HG02642 (cell line): ENCODE measurements around the gene NR2E1.

ENCODE experiments used
- ATAC-seq: cut with Tn5 transposase; IDR thresholded peaks from one replicate; pipeline ENCODE4 v1.9.1; 2021; ENCODE audit warnings: mild to moderate bottlenecking; ENCODE audit not compliant: unreplicated experiment, poor library complexity

NR2E1 gene

DNA sequence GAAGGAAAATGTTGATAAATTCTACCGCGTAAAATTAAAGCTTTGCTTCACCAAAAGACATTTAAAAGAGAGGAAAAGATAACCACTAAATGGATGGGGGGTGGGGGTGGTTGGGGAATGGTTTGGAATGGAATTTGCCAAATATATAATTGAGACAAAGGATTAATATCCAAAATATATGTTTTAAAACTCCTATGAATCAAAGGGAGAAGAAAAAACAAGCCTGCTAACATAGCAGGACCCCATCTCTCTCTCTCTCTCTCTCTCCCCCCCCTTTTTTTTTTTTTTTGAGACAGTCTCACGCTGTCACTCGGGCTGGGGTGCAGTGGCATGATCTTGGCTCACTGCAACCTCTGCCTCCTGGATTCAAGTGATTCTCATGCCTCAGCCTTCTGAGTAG, 13.4 kb upstream of the NR2E1 start:
- no peak for ATAC-seq

DNA sequence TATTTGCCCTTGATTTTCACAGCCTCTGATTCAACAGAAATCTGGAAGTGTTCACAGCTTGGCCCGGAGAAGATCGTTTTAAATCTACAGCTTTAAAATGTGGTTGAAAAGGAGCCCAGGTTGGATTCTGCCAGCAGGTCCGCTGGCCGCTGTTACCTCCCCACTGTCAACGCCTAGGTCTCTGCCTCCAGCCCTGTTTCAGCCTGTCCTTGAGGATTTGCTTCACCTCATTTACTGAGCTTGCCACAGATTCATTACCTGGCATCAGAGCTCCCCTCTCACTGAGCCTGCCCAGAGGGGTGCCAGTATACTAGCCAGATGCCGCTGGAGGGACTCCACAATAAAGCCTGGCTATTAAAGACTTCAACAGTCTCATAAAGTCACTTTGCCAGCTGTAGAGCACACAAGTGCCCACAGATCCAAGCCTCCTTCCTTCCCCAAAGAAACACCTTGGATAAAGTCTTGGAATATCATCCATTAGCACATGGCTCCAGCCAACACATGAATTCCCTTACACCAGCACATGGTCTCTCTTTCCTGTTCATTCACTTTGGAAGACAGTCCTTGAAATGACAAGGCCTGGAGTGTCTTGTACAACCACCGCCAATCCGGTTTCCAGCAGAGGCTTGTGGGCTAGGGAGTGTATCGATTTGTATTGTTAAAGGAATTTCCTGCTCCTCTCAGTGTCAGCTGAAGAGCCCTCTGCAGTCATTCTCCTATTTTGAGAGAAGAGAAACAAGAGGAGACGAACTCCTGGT, 9.5 kb upstream of the NR2E1 start:
- ATAC-seq: no peak

DNA sequence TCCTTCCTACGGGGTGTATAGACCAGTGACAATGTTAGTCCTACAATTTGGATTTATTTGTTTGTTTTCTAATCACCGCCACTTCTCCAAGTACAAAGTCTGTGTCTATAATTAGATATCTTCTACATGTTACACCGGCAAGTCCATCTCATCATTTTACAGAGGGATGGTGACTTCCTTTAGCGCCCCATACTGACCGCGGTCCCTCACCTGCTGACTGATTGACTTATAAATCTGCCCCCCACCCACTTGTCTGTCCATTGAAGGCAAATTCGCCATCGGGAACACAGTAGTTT, 8.9 kb upstream of the NR2E1 start:
- ATAC-seq: no peak

DNA sequence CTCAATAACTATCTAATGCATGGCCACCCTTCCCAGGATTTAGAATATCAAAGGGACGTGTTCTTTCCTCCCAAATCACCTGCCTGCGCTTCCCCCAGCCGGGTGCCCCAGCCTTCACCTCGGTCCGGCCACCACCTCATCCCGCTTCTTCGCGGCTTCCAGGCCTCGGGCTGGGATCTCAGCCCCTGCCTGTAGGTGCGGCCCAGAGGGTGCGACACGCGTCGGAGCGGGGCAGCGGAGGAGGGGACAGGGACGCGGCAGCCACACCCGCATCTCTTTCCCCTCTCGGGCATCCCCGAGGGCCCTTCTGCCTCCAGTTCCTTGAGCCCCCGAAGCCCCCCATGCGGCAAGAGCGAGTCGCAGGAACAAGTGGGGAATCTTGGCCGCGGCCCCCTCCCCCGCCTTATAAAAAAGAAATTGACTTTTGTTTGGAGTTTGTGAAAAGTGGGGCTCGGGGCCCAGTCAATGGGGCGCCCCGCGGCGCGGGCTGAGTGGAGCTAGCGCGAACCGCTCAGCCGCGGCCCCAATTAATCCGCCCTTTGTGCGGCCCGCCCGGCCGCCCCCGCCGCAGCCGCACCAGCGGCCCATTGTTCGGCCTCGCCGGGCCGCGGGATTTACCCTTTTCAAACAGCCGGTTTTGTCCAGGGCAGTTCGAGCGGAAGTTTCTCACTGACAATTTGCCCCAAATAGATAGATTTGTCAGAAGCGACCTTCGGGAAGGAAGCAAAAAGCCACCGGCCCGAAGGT, 8.4 kb upstream of the NR2E1 start:
- ATAC-seq: no peak

DNA sequence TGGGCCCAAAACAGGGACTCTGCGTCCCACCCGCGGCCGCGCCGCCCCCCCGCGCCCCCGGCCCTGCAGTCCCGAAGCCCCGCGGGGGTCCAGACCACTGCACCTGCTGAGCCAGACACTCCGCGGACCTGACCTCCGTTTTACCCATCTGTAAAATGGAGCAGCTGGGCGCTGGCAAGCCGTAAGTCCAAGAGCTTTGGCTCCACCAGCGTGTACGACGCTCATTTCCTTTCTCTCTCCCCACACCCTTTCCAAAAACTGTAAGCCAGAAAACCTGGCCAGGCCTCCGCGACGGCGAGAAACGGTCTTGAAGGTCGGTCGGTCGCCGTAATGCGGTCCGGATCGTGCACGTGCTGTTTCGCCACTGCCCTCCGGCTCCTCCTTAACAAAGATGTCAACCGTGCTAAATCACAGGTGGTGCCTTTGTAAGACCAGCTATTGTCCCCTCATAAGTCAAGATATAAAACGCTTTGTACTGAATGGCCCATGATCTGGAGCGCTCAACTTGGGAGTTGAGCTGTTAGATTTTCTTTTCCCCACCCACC, 7.8 kb upstream of the NR2E1 start:
- ATAC-seq: no peak

DNA sequence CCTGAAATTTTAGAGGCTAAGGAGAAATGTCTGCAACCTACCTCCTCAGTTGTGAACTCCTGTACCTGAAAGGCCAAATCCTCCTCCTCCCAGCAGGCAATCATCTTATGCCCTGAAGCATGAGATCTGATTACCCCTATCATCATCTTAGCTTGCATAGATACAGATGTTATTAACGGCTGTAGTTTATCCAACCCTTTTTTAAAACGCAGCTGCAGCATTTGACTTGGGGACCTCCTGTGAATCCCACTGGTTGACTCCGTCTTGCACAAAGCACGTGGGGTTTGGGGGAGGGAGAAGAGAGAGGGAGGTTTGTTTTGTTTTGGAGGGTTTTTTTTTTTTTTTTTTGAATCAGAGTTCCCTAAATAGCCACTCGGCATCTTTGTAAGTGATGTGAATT, 5.8 kb upstream of the NR2E1 start:
- ATAC-seq: no peak

DNA sequence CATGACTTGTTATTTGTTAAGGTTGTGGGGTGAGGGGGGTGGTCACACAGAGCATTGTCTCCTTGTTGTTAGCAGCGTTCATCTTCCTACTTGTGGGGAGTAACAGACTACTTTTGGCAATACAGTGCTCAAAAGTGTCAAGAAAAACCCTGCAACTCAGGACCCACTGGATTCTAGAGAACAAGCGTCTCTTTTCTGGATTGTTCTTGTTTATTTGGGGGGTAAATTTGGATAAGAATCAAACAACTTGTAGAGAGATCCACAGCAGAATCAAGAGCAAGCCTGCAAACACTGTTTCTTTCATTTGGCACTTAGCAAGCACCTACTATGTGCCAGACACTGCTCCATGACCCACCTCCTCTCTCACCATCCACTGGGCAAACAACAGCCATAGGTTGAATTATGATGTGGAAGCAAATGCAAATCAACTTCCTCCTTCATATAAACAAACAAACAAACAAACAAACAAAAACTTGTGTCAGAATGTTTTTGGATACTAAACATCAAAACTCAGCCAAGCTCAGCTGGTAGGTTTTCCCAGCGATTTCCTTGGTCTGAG, 4.0 kb upstream of the NR2E1 start:
- ATAC-seq: no peak

DNA sequence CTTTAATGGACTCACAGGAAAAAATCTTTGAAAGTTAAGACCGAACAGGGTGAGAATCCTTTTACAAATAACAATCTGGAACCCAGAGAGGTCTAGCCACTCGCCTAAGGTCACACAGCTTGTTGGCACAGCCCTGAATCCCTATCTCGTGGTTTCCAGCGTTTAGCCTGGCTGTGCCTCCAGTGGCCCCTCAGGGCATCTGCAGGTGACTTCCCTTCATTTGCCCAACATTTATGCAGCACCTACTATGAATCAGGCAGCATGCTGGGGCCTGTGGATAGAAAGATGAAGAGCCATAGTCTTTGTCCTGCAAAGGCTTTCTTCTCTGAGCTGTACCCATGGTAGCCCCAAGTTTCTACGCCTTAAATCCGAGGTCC, 2.6 kb upstream of the NR2E1 start:
- ATAC-seq: no peak

DNA sequence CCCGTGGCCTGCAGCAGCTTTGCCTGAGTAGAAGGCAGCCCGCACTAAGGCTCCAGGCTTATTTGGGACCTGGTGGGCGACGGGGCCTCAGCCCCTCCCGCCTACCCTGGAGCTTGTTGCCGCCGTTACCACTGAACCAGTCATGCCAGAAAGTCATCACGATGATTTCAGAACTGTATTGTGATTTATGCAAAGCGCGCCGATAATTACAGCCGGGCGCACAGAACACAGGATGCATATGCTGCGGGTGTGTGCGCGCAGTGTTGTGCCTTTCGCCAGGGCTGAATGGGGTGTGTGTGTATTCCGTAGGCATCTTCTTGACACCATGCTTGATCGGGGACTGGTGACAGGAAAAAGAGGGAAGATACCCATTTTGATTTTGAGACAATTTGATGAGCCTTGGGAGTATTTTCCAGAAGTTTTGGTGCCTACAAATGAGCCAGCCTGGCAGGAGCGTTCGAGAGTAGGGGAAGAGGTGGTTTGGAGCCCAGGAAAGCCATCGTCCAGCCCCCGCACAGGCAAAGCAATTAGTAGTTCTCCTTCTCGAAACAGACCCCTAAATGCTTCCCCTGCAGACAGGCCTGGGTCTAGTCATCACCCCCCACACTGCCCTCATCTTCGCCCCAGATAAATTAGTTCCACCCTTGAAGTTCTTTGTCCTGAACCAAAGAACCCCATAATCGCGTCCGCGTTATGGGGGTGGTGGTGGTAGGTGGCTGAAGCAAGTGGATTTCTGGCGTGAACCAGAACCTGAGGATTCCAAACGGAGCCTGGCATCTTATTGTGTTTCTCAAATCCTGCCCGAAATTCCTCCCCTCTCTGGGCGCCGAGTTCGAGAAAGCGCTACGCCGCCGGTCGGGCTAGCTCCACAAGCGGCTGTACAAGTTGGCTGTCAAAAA, 1.9 kb upstream of the NR2E1 start:
- ATAC-seq: no peak

DNA sequence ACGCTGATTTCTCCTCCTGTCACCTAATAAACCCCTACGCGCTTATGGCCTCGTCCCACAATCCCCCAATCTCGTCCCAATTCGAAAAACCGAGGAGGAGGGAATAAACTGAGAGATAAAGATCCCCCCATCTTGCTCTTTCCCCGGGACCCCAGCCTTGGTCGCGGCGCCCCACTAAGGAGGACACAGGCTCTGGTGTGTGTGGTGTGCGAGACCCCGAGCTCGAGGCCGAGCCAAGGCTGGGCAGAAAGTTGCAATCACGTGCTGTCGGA, 1.3 kb upstream of the NR2E1 start:
- no peak for ATAC-seq

DNA sequence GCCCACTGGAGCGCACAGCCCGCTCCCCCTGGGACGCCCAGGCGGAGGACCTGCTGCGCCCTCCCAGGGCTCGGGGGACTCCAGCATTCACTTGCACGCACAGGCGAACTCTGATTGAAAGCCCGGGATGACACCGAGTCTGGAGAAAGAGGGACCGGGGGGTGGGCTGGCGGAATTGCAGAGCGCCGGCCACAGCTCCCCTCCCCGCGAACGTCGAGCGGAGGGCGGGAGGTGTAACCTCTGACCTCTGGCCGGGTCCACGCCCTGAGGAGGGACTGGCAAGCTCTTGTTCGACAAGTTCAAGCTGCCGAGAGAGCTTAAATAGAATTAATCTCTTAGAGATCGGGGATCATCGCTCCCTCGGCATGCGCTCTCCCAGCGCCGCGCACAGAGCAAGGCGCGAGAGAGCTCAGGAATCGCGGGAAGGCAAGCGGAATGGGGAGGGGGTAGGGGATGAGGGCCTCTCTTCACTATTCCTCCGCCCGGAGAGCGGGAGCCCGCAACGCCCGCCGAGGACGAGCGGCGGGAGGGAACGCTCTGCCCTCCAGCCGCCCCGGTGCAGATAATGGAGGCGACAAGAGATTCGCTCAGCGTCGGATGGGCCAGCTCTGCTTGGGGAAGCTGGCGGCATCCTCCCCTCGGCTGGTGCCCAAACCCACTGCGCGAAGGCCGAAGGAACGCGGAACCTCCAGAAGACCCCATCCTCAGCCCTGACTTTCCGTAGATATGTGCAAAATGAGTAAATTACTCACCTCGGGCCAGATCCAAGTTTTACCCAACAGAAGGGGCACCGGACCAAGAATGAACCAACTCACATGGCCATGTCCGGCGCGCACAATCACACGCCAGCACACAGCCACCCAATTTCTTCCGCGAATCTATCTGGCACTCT, 761 bp upstream of the NR2E1 start:
- no peak for ATAC-seq

DNA sequence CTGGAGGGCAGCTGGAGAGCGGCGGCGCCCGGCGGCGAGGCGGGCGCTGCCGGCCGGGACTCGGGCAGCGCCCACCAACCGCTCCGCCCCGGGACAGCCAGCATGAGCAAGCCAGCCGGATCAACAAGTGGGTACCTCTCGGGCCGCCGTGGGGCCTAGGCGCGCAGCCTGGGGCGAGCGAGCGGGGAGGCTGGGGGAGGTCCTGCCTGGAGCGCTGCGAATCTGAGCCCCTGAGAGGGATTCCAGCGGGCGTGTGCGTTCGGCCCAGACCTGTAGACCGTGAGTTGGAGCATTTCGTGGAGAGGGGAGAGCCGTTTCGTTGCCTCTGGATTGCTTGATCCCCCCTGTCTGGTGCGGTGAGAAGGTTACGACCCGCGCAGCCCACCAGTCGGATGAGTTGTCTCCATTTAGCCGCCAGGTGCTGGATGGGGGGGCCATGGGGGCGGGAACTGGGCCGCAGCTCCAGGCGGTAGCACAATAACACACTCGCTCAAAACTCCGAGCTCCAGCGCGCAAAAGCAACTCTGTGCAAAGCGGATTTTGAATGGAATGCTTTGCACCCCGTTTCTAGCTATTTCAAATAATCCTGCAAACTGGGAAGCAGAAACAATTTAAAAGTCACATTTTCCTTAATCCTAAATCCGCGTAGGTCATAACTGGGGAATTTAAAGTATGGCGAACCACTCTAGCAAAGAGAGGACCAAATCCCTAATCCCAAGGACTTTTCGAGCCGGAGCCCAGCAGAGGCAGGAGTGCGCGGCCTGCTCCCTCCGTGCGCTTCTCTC, 1.0 kb downstream of the NR2E1 start:
- no peak for ATAC-seq

DNA sequence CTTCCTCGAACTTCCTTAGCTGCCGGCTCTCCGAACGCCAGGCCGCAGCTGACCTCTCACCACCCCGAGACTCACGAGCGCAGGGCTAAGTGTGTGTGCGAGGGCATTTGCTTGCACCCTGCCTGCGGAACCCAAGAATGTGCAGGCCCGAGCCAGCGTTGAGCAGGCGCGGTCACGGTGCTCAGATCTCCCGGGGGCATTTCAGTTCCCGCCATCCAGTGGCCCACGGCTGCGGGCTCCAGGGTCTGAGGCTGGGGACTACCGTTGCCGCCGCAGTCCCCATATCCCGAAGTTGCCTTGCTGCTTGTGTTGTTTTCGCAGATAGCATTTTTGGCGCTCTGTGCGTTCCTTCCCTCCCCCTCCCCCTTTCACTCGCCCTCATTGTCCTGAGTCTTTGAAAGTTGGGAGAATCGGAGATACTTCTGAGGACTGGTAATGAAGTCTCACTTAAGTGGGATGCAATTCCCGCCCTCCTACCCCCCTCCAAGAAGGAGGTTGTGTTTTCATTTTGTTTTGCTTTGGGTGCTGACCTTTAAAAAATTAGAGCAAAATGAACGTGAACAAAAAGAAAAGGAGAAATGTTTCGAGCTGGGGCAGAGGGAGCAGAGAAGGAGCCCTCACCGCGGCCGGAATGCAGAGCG, 1.7 kb downstream of the NR2E1 start:
- ATAC-seq: no peak

DNA sequence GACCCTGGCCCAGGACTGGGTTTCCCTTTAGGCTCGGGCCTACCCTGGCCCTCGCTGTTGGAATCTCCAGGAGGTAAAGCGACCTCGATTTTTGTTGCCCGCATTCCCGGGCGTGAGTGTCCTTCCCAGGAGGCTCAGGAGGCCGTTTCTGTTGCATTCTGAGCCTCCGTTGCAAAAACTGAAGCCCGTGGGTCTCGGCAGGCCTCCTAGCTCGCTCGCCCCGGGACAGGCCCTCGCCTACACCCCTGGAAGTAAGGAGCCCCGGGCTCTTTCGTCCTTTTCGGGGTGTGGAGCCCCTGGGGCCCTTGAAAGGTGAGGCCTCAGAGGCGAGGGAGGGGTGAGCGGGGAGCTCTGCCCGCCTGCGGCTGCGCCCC, 2.3 kb downstream of the NR2E1 start:
- ATAC-seq: no peak

DNA sequence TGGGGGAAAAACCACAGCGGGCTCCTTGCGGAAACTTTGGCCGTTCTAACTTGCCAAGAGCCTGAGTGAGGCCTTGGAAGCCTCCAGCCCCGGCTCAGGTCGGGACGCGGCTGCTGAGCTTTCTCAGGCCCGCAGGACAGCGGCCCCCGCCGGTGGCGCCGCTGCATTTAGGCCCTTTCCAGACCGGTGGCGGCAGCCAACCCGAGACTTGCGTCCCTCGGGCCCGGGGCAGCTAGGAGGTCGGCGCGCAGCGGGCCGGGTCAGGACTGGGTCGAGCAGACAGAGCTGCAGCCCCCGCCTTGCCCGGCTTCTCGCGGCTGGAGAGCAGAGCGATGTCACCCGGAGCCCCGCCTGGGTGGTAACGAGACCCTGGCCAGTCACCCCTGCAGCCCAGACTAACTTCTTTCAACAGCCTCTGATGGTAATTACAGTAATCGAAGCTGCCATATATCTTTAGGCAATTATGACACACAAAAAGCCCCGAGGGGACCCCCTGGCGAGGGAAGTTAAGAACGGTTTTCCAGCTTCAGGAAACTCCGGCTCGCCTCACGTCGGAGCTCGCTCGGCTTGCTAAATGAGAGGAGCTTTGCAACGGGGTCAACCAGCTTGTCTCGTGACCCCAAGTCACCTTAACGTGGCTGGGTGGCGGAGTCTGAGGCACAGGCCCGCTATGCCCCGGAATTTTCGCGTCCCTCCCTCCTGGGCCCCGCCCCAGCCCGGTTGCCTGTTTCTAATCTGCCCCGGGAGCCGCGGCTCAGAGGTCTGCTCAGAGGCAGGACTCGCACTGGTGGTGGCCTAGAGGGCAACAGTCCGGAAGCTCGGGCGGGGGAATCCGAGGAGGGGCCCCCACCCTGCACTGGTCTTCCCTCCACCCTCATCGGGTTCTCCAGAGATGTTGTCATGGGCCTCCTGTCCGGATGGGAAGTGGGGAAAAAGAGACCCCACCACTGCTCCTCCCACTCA, 3.0 kb downstream of the NR2E1 start:
- no peak for ATAC-seq

DNA sequence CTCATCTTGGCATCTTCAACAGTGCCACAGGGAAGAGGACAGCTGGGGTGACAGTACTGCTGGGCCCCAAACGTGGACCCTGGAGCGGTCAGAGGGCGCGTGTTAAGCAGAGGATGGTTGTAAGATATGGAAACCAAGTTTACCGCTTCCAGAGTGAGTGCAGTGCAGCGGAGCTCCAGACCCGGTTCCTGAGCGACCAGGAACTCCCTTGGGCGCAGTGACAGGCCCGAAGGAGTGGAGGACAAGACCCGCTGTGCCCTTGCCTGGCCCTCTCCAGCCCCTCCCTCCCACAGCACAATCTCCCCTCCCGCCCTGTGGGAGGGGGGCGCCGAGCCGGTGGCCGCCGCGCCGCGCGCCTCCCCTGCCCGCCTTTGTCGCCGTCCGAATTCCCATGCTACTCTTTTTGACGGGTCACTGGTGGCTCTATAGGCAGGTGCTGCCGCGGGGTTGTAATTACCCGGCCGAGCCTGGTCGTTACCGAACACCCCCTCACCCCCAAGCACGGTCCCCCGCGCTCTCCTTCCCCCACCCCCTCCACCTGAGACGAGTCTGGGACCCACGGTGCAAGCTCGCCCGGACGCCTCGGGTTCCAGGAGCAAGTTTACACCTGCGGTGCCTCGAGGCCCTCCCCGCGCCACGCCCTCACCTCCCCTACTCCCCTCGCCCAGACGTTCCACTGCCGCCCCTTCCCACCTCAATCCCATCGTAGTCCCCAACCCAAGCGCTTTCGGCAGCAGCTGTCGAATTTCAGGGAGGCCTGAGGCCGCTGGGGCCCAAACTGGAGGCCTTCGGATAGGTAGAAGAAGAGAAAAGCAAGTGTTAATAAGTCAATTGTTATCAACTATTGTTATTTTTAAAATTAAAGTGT, 3.9 kb downstream of the NR2E1 start:
- ATAC-seq: no peak
